SIG-M5 treated with dmso at 0.1 percent for 504 hours (cell line): ENCODE results near the gene PARD3B.

ENCODE experiments used
- DNase-seq: peaks from one replicate; lab custom pipeline; 2025; ENCODE audit not compliant: unreplicated experiment; lab: John Stamatoyannopoulos, UW

The PARD3B gene

DNA sequence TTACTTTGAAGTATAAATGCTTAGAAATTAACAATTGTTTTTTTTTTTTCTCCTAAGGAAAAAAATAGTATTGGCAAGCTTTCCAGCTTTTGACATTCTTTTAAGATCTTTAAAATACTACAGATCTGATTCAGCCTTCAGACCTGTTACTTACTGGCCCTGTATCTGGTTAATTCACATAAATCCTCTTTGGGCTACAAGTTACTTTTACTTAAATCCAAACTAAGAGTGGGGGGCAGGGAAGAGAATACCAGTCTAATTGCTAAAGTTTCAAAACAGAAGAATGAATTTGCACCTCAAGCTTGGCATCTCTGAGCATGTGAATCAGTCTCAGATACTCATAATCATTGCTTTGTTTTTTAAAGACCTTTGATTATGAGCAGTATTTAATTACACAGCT, 386.3 kb downstream of the PARD3B start:
- DNase-seq, result no peak

- no peak for DNase-seq
Measured at GRCh38 chr2:204933735-204934374, 388.6 kb downstream of the PARD3B start.

DNA sequence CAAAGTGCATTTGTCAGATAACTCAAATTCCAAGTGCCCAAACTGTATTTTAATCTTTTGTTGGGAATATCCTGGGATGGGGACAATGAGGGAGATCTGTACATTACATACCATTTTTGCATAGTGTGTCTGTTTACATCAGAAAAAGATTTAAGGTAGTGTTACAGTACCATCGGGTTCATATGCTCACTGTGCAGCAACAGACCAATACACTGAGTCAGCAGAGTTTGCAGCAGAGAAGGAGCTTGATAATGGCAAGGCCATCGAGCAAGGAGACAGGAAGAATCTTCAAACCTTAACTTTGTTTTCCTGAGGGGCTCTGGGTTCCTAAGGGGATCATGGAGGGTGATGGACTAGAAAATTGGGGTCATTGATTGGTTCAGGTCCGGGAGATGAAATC, 399.7 kb downstream of the PARD3B start:
- no peak for DNase-seq

DNA sequence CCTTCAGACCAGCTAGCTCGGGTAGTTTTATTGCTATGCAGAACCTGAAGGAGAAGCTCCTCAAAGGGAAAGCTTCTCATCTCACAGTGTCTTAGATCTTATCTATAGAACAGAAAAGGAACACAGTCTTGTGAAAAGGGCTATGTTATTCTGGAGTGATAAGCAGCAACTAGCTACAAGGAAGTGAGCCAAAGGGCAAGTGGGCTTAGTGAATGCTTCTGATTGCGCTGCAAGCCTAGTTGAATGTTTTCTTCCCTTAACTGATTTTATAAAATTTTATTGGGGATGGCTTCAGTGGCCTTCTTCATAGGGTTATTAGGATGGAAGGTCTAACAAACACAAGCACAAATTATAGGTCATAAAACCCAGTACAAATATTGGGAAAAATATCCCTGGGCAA, 400.1 kb downstream of the PARD3B start:
- DNase-seq, result no peak

GRCh38 chr2:204946892-204947291, 401.6 kb downstream of the PARD3B start:
- no peak for DNase-seq

DNA sequence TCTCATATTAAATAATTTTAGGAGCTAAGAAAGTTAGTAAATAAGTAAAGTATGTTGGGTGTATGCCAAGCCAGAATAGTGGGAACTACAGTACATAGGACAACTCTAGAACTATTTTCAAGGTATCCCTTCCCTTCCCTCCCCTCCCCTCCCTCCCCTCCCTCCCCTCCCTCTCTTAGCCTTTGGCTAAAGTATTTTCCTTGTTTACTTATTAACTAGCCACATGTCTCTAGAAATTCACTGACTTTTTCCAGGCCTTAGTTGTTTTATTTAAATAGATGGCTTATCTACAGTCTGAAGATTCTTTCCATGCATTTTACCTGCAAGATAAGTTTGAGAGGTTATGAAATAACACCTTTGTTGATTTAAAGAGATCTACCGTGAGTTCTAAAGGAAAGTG, 402.1 kb downstream of the PARD3B start:
- DNase-seq, result no peak

- DNase-seq, result no peak
Measured at GRCh38 chr2:204948024-204948763, 402.9 kb downstream of the PARD3B start.

GRCh38 chr2:204948822-204949221, 403.5 kb downstream of the PARD3B start:
- DNase-seq, result no peak

GRCh38 chr2:204950695-204951346, 405.5 kb downstream of the PARD3B start:
- no peak for DNase-seq

- no peak for DNase-seq
Measured at GRCh38 chr2:204958371-204958770, 413.1 kb downstream of the PARD3B start.

DNA sequence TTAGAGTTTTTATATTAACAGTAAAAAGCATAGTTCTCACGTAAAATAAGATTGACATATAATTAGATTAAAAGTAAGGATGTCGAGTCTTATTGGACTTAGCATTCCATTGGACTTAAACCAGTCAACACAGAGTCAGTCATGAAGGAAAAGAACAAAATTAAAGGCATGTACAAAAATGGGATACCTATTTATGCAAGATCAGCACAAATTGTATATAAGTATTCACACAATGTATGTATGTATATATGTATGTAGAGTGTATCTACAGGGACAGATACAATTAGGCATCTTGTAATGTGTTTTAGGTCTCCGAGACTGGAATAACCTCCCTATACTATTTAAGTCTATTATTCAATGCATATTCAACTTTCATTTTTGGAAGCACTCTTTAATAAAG, 419.1 kb downstream of the PARD3B start:
- no peak for DNase-seq

GRCh38 chr2:204966245-204966644, 421.0 kb downstream of the PARD3B start:
- no peak for DNase-seq

GRCh38 chr2:204967199-204967960, 422.1 kb downstream of the PARD3B start:
- DNase-seq, result no peak

GRCh38 chr2:204971206-204971907, 426.1 kb downstream of the PARD3B start:
- DNase-seq, result no peak

DNA sequence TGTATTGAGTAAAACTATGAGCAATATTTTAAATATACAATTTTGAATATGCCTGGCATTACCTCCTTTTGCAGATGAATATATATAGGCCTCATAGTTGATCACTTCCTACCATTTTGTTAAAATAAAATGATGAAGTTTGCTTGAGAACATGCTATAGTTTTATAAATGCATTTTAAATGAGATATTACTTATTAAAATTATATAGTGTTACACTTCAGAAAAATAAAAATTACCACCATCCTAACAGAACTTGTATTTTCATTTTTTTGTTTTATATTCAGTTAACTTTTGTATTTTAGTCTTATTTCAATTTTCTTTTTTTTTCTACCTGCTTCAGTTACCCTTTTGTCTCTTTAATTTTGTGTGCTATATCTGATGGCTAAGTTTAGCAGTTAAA, 426.9 kb downstream of the PARD3B start:
- DNase-seq, result no peak

- DNase-seq, result no peak
Measured at GRCh38 chr2:204972606-204973336, 427.5 kb downstream of the PARD3B start.

GRCh38 chr2:204973616-204974015, 428.3 kb downstream of the PARD3B start:
- DNase-seq, result no peak

GRCh38 chr2:204974487-204974886, 429.2 kb downstream of the PARD3B start:
- DNase-seq, result no peak

DNA sequence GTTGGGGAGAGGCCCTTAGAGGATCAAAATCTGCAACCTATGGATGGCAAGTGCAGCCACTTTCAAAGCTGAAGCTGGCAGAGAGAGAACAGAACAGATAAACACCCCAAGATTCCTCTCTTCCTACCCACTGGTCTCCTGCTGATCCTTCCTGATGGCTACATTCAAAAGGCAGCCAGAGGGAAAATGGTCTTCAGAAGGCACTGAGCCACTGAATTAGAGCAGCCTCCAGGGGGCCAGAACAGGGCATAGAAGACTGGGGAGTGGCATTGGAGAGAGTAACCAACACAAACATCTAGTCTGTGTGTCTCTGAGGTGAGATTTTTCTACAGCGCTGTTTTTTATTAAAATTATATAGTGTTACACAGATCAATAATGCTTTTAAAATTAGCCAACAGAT, 432.6 kb downstream of the PARD3B start:
- DNase-seq, result no peak

GRCh38 chr2:204982303-204982702, 437.0 kb downstream of the PARD3B start:
- no peak for DNase-seq
